ENCODE results near the gene POLR3F. TPM values are rescaled to one million over a fixed set of nuclear protein-coding genes. Genes with fewer than 3 reads are reported as not detected.

The POLR3F gene
- total and polyA plus RNA-seq, 7 donors: 5.1 to 11.8 (median 9.7) TPM

- TF ChIP-seq EP300 (IDR thresholded peaks at IDR 0.05): no peak
- TF ChIP-seq POLR2A (IDR thresholded peaks at IDR 0.05): no peak
- no peak for TF ChIP-seq CTCF (IDR thresholded peaks at IDR 0.05)
- no peak for TF ChIP-seq POLR2AphosphoS5 (IDR thresholded peaks at IDR 0.05)
- WGBS, 2 donors: 89 to 94% methylated on average over 4 of the region's 4 CpGs
- Histone ChIP-seq H3K4me1 (no peaks in the 10 kb centered on the region), H3K4me3 (no peak overlapping the region), H3K36me3 (peaks cover 12 to 86% (median 25%) of the 10 kb centered on the region in 4 donors), H3K27ac (no peak overlapping the region), H3K27me3 (no peaks in the 10 kb centered on the region), H3K9me3 (no peaks in the 10 kb centered on the region)
- intact Hi-C loops (cut with DNase I): no loop called here
- no peak for DNase-seq
Observed at GRCh38 chr20:18481596-18481995, 14.4 kb downstream of the POLR3F start.

DNA sequence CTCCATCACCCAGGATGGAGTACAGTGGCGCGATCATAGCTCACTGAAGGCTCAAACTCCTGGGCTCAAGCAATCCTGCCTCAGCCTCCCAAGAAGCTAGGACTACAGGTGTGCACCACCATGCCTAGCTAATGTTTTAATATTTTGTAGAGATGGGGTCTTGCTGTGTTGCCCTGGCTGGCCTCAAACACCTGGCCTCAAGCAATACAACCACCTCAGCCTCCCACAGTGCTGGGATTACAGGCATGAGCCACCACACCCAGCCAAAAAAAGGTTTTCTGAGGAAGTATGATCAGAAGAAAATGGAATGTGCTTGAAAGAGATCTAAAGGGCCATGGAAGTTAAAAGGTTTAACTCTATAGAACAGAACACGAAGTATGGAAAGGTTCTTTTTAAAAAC, 21.1 kb downstream of the POLR3F start:
- Histone ChIP-seq H3K4me3 (no peak overlapping the region), H3K9me3 (no peaks in the 10 kb centered on the region), H3K36me3 (peaks cover 0 to 79% (median 15%) of the 10 kb centered on the region in 4 donors), H3K4me1 (no peaks in the 10 kb centered on the region), H3K27ac (no peak overlapping the region), H3K27me3 (no peaks in the 10 kb centered on the region)
- intact Hi-C loops (cut with DNase I): no loop called here
- DNase-seq: no peak
- no peak for TF ChIP-seq POLR2AphosphoS5 (IDR thresholded peaks at IDR 0.05)
- TF ChIP-seq POLR2A (IDR thresholded peaks at IDR 0.05): no peak
- no peak for TF ChIP-seq CTCF (IDR thresholded peaks at IDR 0.05)
- no peak for TF ChIP-seq EP300 (IDR thresholded peaks at IDR 0.05)
- 98% methylated on average over 3 of the region's 3 CpGs for WGBS, 2 donors

- intact Hi-C loops (cut with DNase I): no loop called here
- peaks cover 0 to 15% (median 14%) of the 10 kb centered on the region in 4 donors for H3K4me1 ChIP-seq
- 9 to 28% methylated on average over 7 of the region's 7 CpGs for WGBS, 2 donors
- no peak for DNase-seq
- peak overlapping the region in 2 of 4 donors; percentile 70 to 72 for H3K4me3 ChIP-seq
- H3K27me3 ChIP-seq: no peaks in the 10 kb centered on the region
- no peaks in the 10 kb centered on the region for H3K9me3 ChIP-seq
- peaks cover 0 to 22% (median 5%) of the 10 kb centered on the region in 4 donors for H3K36me3 ChIP-seq
- TF ChIP-seq POLR2AphosphoS5 (IDR thresholded peaks at IDR 0.05) (no peak), POLR2A (IDR thresholded peaks at IDR 0.05) (no peak), EP300 (IDR thresholded peaks at IDR 0.05) (no peak), CTCF (IDR thresholded peaks at IDR 0.05) (no peak)
- H3K27ac ChIP-seq: peak overlapping the region in 1 of 4 donors; percentile 73
Observed at GRCh38 chr20:18496042-18496441, 28.9 kb downstream of the POLR3F start.

DNA sequence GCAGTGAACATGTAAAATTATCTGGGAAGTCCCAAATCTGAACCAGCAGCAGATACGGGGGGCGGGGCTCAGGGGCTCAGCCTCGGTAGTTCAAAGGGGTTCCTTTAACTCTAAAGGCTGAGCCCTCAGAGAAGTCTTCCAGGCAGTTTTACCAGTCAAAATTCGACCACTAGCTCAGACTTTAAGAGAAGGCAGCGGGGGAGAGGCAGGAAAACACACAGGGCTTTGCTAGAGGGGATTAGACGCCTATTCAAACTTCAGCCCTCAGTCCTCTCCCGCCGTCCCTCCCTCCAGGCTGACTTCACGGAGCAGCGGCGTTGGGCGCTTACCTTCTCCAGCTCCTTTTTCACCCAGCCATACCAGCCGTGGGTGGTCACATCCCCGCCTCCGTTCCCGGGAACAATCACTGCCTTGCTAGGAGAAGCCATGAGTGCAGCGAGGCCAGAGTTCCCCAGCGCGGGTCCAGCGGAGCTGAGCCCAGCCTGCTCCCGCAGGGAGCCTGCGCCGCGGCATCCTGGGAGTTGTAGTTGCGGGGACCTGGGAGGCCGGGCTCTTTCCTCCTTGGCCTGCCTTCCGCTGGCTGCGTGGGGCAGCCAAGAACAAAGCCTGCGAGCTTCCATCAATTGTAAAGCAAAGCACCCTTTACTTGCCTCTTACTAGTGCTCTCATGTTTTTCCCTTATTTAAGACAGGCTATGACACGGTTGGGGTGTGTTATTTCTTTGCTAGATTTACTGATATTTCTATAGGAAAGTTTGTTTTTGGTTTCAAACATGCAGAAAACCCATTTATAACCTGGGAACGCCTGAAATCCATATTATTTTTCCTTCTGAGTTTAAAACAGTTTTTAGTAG, 29.8 kb downstream of the POLR3F start, which contains the start of gene RBBP9:
Gene RBBP9 (minus strand): TSS at position 486 of the 853 bp plus-strand sequence. CDS start 58 bp downstream, at position 428.
- WGBS, 2 donors: 0 to 3% methylated on average over 31 of the region's 31 CpGs
- H3K4me1 ChIP-seq: peaks cover 0 to 15% (median 14%) of the 10 kb centered on the region in 4 donors
- H3K27ac ChIP-seq: peak within 1 kb of the TSS; percentile 66 to 77 (median 74)
- TF ChIP-seq POLR2A (IDR thresholded peaks at IDR 0.05) (peak in 1 of 2 donors; percentile 15), POLR2AphosphoS5 (IDR thresholded peaks at IDR 0.05) (peak; percentile 14 to 69 (median 39)), CTCF (IDR thresholded peaks at IDR 0.05) (no peak), EP300 (IDR thresholded peaks at IDR 0.05) (no peak)
- peaks cover 0 to 14% (median 5%) of the 10 kb centered on the region in 4 donors for H3K36me3 ChIP-seq
- no peaks in the 10 kb centered on the region for H3K27me3 ChIP-seq
- H3K4me3 ChIP-seq: peak within 1 kb of the TSS; percentile 70 to 76 (median 73)
- intact Hi-C loops (cut with DNase I): no loop called here
- DNase-seq: peak; percentile 92
- no peaks in the 10 kb centered on the region for H3K9me3 ChIP-seq
